Mesenchymal stem cell (in vitro differentiated cells and primary cell): ENCODE results near the gene CADM1.
"Not testable (repeated sequence)": the region's sequence is repeated elsewhere in the genome, so short reads cannot be mapped to it uniquely, and the experiment has no call there.

Experiments used
- DNase-seq: peaks from one replicate; pipeline ENCODE4 v3.0.0-alpha.2; 2013
- H2AFZ ChIP-seq: one replicate; pipeline ENCODE4 v1.6.1; 2013; ENCODE audit warnings: low read depth, mild to moderate bottlenecking, control low read depth, inconsistent platforms, low read length, moderate library complexity
- H2AK5ac ChIP-seq: 2 replicates; pipeline ENCODE4 v1.6.1; 2013; ENCODE audit warnings: low read length, moderate library complexity, mild to moderate bottlenecking, inconsistent platforms; ENCODE audit not compliant: severe bottlenecking
- H2BK120ac ChIP-seq: one replicate; pipeline ENCODE4 v1.6.1; 2013; ENCODE audit warnings: low read depth, mild to moderate bottlenecking, inconsistent platforms, low read length, moderate library complexity
- H2BK12ac ChIP-seq, 2 experiments: one replicate each; pipeline ENCODE4 v1.6.1; 2013; ENCODE audit warnings: inconsistent platforms in 2 of 2, low read length in 2 of 2, mild to moderate bottlenecking in 2 of 2, moderate library complexity in 2 of 2, control low read depth in 1 of 2
- H2BK15ac ChIP-seq: one replicate; pipeline ENCODE4 v1.6.1; 2013; ENCODE audit warnings: mild to moderate bottlenecking, low read depth, inconsistent platforms; ENCODE audit not compliant: poor library complexity, severe bottlenecking
- H2BK5ac ChIP-seq: 2 replicates; pipeline ENCODE4 v1.6.1; 2013; ENCODE audit warnings: low read depth, mild to moderate bottlenecking, low read length, control low read depth, inconsistent platforms; ENCODE audit not compliant: poor library complexity, severe bottlenecking
- H3K14ac ChIP-seq, 2 experiments: one replicate each; pipeline ENCODE4 v1.6.1; 2013; ENCODE audit warnings: inconsistent platforms in 2 of 2, low read length in 2 of 2, control low read depth in 1 of 2, mild to moderate bottlenecking in 1 of 2, moderate library complexity in 1 of 2
- H3K18ac ChIP-seq, 2 experiments: one replicate each; pipeline ENCODE4 v1.6.1; 2013; ENCODE audit warnings: inconsistent platforms in 2 of 2, low read length in 2 of 2, control low read depth in 1 of 2, low read depth in 1 of 2, mild to moderate bottlenecking in 1 of 2
- H3K23ac ChIP-seq, 2 experiments: one replicate each; pipeline ENCODE4 v1.6.1; 2013; ENCODE audit warnings: inconsistent platforms in 2 of 2, low read length in 2 of 2, mild to moderate bottlenecking in 2 of 2, moderate library complexity in 2 of 2, control low read depth in 1 of 2
- H3K27ac ChIP-seq: 2 replicates; pipeline ENCODE4 v1.5.1; 2013; ENCODE audit warnings: mild to moderate bottlenecking, moderate library complexity, low read length, control low read depth, inconsistent platforms; ENCODE audit not compliant: poor library complexity, severe bottlenecking
- H3K27me3 ChIP-seq, 2 experiments: 2 replicates each; pipeline versions ENCODE4 v1.6.1 to v1.7.0; 2013; ENCODE audit warnings: low read length in 2 of 2, mild to moderate bottlenecking in 2 of 2, moderate library complexity in 2 of 2, control low read depth in 1 of 2, inconsistent platforms in 1 of 2; ENCODE audit not compliant: control insufficient read depth in 1 of 2, insufficient read depth in 1 of 2
- H3K36me3 ChIP-seq, 2 experiments: 2 replicates each; pipeline versions ENCODE4 v1.6.1 to v1.7.0; 2013; ENCODE audit warnings: low read length in 2 of 2, control low read depth in 1 of 2, inconsistent platforms in 1 of 2, low read depth in 1 of 2, mild to moderate bottlenecking in 1 of 2; ENCODE audit not compliant: insufficient read depth in 2 of 2, control insufficient read depth in 1 of 2
- H3K4ac ChIP-seq, 2 experiments: one replicate each; pipeline ENCODE4 v1.6.1; 2013; ENCODE audit warnings: inconsistent platforms in 2 of 2, low read length in 2 of 2, mild to moderate bottlenecking in 2 of 2, moderate library complexity in 2 of 2, control low read depth in 1 of 2, low read depth in 1 of 2
- H3K4me1 ChIP-seq: 2 replicates; pipeline ENCODE4 v1.6.1; 2013; ENCODE audit warnings: low read depth, low read length, control low read depth; ENCODE audit not compliant: control insufficient read depth, insufficient read depth
- H3K4me2 ChIP-seq: 2 replicates; pipeline ENCODE4 v1.6.1; 2013; ENCODE audit warnings: low read length, mild to moderate bottlenecking, inconsistent platforms; ENCODE audit not compliant: poor library complexity, severe bottlenecking
- H3K4me3 ChIP-seq, 2 experiments: 2 replicates each; pipeline versions ENCODE4 v1.5.1 to v1.7.0; 2013; ENCODE audit warnings: low read length in 2 of 2, mild to moderate bottlenecking in 2 of 2, control low read depth in 1 of 2, low read depth in 1 of 2; ENCODE audit not compliant: insufficient read depth in 1 of 2
- H3K79me1 ChIP-seq: replicated peaks from 2 replicates; pipeline ENCODE4 v1.6.1; 2013; ENCODE audit warnings: mild to moderate bottlenecking, control low read depth, low read length, inconsistent platforms; ENCODE audit not compliant: poor library complexity, severe bottlenecking
- H3K9ac ChIP-seq: 2 replicates; pipeline ENCODE4 v1.7.0; 2013; ENCODE audit warnings: mild to moderate bottlenecking, low read length, moderate library complexity
- H3K9me3 ChIP-seq: 2 replicates; pipeline ENCODE4 v1.7.0; 2013; ENCODE audit warnings: mild to moderate bottlenecking, low read length; ENCODE audit not compliant: control insufficient read depth
- H4K8ac ChIP-seq: one replicate; pipeline ENCODE4 v1.6.1; 2013; ENCODE audit warnings: inconsistent platforms, mild to moderate bottlenecking, low read length, moderate library complexity
- H4K91ac ChIP-seq: one replicate; pipeline ENCODE4 v1.6.1; 2013; ENCODE audit warnings: mild to moderate bottlenecking, low read length, inconsistent platforms
- WGBS: methylation state at CpG from one replicate; pipeline ENCODE4 v1.1.7; 2013; ENCODE audit warnings: mixed read lengths; 5-methylcytosine and 5-hydroxymethylcytosine counted together

CADM1 gene

DNA sequence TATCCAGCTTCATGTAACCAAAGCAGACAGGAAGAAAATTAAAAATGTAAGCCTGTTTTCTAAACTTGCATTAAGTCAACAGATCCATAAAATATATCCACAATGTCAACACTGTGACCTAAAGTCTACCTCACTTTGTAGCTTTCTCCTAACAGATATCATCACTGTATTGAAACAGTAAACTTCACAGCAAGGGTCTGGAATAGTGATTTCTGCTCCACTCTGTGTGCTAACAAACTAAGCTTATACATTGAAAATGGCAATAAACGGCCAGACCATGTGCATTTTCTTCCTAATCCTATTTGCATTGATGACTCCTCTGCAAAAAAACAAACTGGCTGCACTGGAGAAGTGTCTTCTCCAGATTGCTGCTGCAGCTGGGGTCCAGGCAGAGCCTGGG, 26.8 kb downstream of the CADM1 start:
- Histone ChIP-seq H3K27ac (no peak overlapping the region), H2BK120ac (no peak overlapping the region), H3K4ac (no peak overlapping the region), H2BK5ac (no peak overlapping the region), H3K79me1 (peaks cover 22% of the 10 kb centered on the region), H3K14ac (no peak overlapping the region), H3K18ac (no peak overlapping the region), H3K4me1 (no peaks in the 10 kb centered on the region), H2AK5ac (no peak overlapping the region), H3K23ac (no peak overlapping the region), H3K9me3 (no peaks in the 10 kb centered on the region), H4K8ac (no peak overlapping the region), H4K91ac (no peak overlapping the region), H3K4me2 (no peak overlapping the region), H3K27me3 (peaks cover 0 to 2% of the 10 kb centered on the region in 2 experiments), H2BK15ac (no peak overlapping the region), H3K9ac (no peak overlapping the region), H2AFZ (no peak overlapping the region), H2BK12ac (no peak overlapping the region), H3K36me3 (no peaks in the 10 kb centered on the region), H3K4me3 (no peak overlapping the region)
- DNase-seq: no peak
- WGBS: 11% methylated on average over 1 of the region's 1 CpG

- Histone ChIP-seq H3K4me1 (peaks cover 2% of the 10 kb centered on the region), H2AK5ac (no peak overlapping the region), H3K23ac (no peak overlapping the region), H4K91ac (no peak overlapping the region), H3K9ac (no peak overlapping the region), H4K8ac (no peak overlapping the region), H2AFZ (no peak overlapping the region), H3K4me3 (no peak overlapping the region), H3K4me2 (no peak overlapping the region), H2BK12ac (no peak overlapping the region), H3K9me3 (no peaks in the 10 kb centered on the region), H2BK120ac (no peak overlapping the region), H3K27ac (no peak overlapping the region), H3K18ac (no peak overlapping the region), H2BK5ac (no peak overlapping the region), H3K4ac (no peak overlapping the region), H3K27me3 (peaks cover 0 to 2% of the 10 kb centered on the region in 2 experiments), H3K14ac (no peak overlapping the region), H3K79me1 (peaks cover 22% of the 10 kb centered on the region), H3K36me3 (no peaks in the 10 kb centered on the region), H2BK15ac (no peak overlapping the region)
- WGBS: 50% methylated on average over 5 of the region's 7 CpGs
- DNase-seq: no peak
These were observed 27.5 kb downstream of the CADM1 start for GRCh38 chr11:115476463-115477286.

- H3K27ac ChIP-seq: no peak overlapping the region
- H3K4me2 ChIP-seq: no peak overlapping the region
- no peak overlapping the region for H2BK5ac ChIP-seq
- peaks cover 0 to 2% of the 10 kb centered on the region in 2 experiments for H3K27me3 ChIP-seq
- H3K9ac ChIP-seq: no peak overlapping the region
- no peaks in the 10 kb centered on the region for H3K9me3 ChIP-seq
- no peak overlapping the region for H3K14ac ChIP-seq
- no peak overlapping the region for H4K91ac ChIP-seq
- no peak for DNase-seq
- H2BK15ac ChIP-seq: no peak overlapping the region
- no peak overlapping the region for H2AFZ ChIP-seq
- no peak overlapping the region for H2AK5ac ChIP-seq
- no peak overlapping the region for H3K4me3 ChIP-seq
- no peaks in the 10 kb centered on the region for H3K36me3 ChIP-seq
- H4K8ac ChIP-seq: no peak overlapping the region
- no peak overlapping the region for H3K4ac ChIP-seq
- no peak overlapping the region for H3K23ac ChIP-seq
- no peak overlapping the region for H2BK12ac ChIP-seq
- peaks cover 6% of the 10 kb centered on the region for H3K4me1 ChIP-seq
- H2BK120ac ChIP-seq: no peak overlapping the region
- H3K79me1 ChIP-seq: peaks cover 23% of the 10 kb centered on the region
- H3K18ac ChIP-seq: no peak overlapping the region
- no CpG with 5 or more reads among the region's 4 CpGs for WGBS
These were observed 28.7 kb downstream of the CADM1 start for GRCh38 chr11:115475564-115475963.

DNA sequence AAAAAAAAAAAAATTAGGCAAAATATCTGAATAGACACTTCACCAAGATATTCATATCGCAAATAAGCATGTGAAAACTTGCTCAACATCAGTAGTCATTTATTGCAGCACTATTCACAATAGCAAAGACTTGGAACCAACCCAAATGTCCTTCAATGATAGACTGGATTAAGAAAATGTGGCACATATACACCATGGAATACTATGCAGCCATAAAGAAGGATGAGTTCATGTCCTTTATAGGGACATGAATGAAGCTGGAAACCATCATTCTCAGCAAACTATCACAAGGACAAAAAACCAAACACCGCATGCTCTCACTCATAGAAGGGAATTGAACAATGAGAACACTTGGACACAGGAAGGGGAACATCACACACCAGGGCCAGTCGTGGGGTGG, 29.9 kb downstream of the CADM1 start:
- DNase-seq, H3K4me3 ChIP-seq, H3K4me2 ChIP-seq, H3K4ac ChIP-seq, H3K9me3 ChIP-seq, H3K27me3 ChIP-seq, H3K4me1 ChIP-seq, H3K36me3 ChIP-seq, H3K23ac ChIP-seq, H2BK5ac ChIP-seq, H4K91ac ChIP-seq, H3K14ac ChIP-seq, H2BK15ac ChIP-seq, H2BK12ac ChIP-seq, H2AFZ ChIP-seq, H3K18ac ChIP-seq, H3K27ac ChIP-seq, H2BK120ac ChIP-seq, H2AK5ac ChIP-seq, H4K8ac ChIP-seq, H3K9ac ChIP-seq: not testable (repeated sequence)
- peaks cover 20% of the 10 kb centered on the region for H3K79me1 ChIP-seq
- no CpG with 5 or more reads among the region's 3 CpGs for WGBS
